Peyer's patch (tissue), 4 donors: ENCODE results near the gene ALPI. TPM values are rescaled to one million over a fixed set of nuclear protein-coding genes. Genes with fewer than 3 reads are reported as not detected.
"Not testable (repeated sequence)": the region's sequence is repeated elsewhere in the genome, so short reads cannot be mapped to it uniquely, and the experiment has no call there.

Source experiments
- DNase-seq, 3 donors: peaks; one replicate each; pipeline ENCODE4 v3.0.0-alpha.2; 2017 to 2019
- H3K27ac ChIP-seq, 4 donors: fragments of 200-600 bp; sonication (generic); one replicate each; pipeline ENCODE4 v1.5.1; 2016 to 2019
- H3K27me3 ChIP-seq, 2 donors: fragments of 200-600 bp; sonication (generic); one replicate each; pipeline ENCODE4 v1.5.1; 2019
- H3K36me3 ChIP-seq, 3 donors: fragments of 200-600 bp; sonication (generic); one replicate each; pipeline ENCODE4 v1.5.1; 2016 to 2019
- H3K4me1 ChIP-seq, 4 donors: fragments of 200-600 bp; sonication (generic); one replicate each; pipeline ENCODE4 v1.5.1; 2016 to 2019
- H3K4me3 ChIP-seq, 4 donors: fragments of 200-600 bp; sonication (generic); 1 replicate in 3 of 4; 2 replicates in 1 of 4; pipeline ENCODE4 v1.5.1; 2016 to 2019; ENCODE audit warnings: mild to moderate bottlenecking in 1 of 4
- H3K9me3 ChIP-seq, 4 donors: fragments of 200-600 bp; sonication (generic); one replicate each; pipeline ENCODE4 v1.5.1; 2016 to 2019; ENCODE audit warnings: mild to moderate bottlenecking in 1 of 4
- POLR2A ChIP-seq, 2 donors: fragments of 450-650 bp; IDR thresholded peaks; one replicate each; pipeline ENCODE4 v1.5.1; 2017; ENCODE audit warnings: antibody characterized with exemption in 2 of 2, mild to moderate bottlenecking in 2 of 2, moderate library complexity in 2 of 2
- total RNA-seq, 4 donors: library from RNA; depleted of rRNA; stranded (reverse); fragments of >200 nt; gene quantifications; one replicate each; pipeline ENCODE4 v1.1.0, GENCODE V29; 2016
- TF ChIP-seq, protein P1 (sequence below), 6 experiments: fragments of 450-650 bp in 4 of 6; fragments of 200-600 bp in 2 of 6; sonication (generic) in 1 of 6; IDR thresholded peaks; one replicate each; pipeline ENCODE4 v1.5.1; 2017 to 2019; ENCODE audit warnings: antibody characterized with exemption in 6 of 6, mild to moderate bottlenecking in 3 of 6, moderate library complexity in 1 of 6

Gene ALPI
- total RNA-seq, 4 donors from 2014 or later: 22.3 to 473 (median 350) TPM

DNA sequence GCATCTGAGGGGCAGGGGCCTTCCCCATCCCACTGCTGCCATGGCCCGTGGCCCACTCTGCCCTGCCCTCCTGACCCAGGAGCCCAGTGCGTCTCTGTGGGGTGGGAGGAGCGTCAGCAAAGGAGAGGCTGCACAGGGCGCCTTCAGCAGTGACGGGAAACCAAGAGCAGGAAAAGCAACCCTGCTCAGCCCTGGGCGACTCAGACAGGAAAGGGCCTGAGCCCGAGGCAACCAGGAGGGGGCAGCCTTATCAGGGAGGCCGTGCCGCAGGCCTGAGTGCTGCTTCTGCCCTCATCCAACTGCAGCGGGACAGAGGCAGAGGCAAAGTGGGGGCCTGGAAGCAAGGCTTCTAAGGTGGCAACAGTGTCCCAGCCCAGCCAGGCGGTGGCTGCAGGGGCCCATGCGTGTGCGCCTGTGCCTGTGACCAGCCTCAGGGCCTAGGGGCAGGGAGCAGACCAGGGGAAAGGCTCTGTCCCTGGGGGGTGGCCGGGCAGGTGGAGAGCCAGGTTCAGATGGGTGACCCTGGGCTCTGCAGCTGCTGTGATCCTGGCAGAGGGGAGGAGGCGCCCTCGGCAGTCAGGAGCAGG is 23.3 kb upstream of the ALPI start:
- no peaks in the 10 kb centered on the region for H3K9me3 ChIP-seq
- TF ChIP-seq POLR2A (IDR thresholded peaks at IDR 0.05): no peak
- TF ChIP-seq, protein P1, sequence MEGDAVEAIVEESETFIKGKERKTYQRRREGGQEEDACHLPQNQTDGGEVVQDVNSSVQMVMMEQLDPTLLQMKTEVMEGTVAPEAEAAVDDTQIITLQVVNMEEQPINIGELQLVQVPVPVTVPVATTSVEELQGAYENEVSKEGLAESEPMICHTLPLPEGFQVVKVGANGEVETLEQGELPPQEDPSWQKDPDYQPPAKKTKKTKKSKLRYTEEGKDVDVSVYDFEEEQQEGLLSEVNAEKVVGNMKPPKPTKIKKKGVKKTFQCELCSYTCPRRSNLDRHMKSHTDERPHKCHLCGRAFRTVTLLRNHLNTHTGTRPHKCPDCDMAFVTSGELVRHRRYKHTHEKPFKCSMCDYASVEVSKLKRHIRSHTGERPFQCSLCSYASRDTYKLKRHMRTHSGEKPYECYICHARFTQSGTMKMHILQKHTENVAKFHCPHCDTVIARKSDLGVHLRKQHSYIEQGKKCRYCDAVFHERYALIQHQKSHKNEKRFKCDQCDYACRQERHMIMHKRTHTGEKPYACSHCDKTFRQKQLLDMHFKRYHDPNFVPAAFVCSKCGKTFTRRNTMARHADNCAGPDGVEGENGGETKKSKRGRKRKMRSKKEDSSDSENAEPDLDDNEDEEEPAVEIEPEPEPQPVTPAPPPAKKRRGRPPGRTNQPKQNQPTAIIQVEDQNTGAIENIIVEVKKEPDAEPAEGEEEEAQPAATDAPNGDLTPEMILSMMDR (IDR thresholded peaks at IDR 0.05): peak in 1 of 6 experiments; percentile 7
- H3K4me3 ChIP-seq: no peak overlapping the region
- no peaks in the 10 kb centered on the region for H3K36me3 ChIP-seq
- peak in 1 of 3 donors; percentile 42 for DNase-seq
- H3K4me1 ChIP-seq: no peaks in the 10 kb centered on the region
- H3K27ac ChIP-seq: no peak overlapping the region
- H3K27me3 ChIP-seq: no peaks in the 10 kb centered on the region

DNA sequence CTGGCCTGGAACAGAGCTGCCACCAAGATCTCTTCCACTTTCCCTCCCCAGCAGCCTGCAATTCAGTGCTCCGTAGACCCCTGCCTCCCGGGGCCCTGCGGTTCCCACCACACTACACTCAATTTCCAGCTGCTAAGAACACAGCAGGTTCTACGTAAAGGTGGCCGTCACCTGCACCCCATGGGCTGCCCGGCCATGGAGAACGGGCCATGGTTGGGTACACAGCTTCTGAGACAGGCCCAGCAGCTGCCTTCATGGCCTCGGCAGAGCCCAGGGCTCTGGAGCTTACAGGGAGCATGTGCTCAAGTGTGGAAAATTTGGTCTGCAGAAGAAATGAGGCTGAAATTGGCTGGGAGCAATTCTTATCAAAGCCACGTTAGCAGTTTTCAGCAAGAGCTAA is 22.3 kb upstream of the ALPI start:
- H3K4me1 ChIP-seq, H3K4me3 ChIP-seq, H3K9me3 ChIP-seq, H3K36me3 ChIP-seq, H3K27me3 ChIP-seq, H3K27ac ChIP-seq: not testable (repeated sequence)
- DNase-seq: peak in 1 of 3 donors; percentile 17

DNA sequence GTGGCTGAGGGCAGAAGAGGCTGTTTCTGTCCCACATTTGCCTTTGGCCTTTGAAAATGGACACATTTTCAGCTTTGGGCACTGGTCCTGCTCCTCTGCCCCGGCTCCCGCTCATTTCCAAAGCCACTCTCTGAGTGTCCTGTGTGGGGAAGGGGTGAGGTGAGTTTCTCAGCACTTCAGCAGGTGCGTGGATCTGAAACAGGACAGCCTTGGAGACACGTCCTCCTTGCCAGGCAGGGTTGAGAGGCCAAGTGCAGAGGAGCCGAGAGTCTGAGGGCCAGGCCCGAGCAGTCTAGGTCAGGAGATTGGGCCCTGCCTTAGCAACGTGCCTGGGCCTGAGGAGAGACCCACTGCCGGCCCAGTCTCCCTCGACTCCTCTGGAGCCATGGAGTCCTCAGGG is 21.9 kb upstream of the ALPI start:
- Histone ChIP-seq H3K4me3 (no peak overlapping the region), H3K27me3 (no peaks in the 10 kb centered on the region), H3K4me1 (no peaks in the 10 kb centered on the region), H3K27ac (no peak overlapping the region), H3K36me3 (no peaks in the 10 kb centered on the region), H3K9me3 (no peaks in the 10 kb centered on the region)
- DNase-seq: no peak
- TF ChIP-seq, protein P1 (IDR thresholded peaks at IDR 0.05): no peak
- TF ChIP-seq POLR2A (IDR thresholded peaks at IDR 0.05): no peak

DNA sequence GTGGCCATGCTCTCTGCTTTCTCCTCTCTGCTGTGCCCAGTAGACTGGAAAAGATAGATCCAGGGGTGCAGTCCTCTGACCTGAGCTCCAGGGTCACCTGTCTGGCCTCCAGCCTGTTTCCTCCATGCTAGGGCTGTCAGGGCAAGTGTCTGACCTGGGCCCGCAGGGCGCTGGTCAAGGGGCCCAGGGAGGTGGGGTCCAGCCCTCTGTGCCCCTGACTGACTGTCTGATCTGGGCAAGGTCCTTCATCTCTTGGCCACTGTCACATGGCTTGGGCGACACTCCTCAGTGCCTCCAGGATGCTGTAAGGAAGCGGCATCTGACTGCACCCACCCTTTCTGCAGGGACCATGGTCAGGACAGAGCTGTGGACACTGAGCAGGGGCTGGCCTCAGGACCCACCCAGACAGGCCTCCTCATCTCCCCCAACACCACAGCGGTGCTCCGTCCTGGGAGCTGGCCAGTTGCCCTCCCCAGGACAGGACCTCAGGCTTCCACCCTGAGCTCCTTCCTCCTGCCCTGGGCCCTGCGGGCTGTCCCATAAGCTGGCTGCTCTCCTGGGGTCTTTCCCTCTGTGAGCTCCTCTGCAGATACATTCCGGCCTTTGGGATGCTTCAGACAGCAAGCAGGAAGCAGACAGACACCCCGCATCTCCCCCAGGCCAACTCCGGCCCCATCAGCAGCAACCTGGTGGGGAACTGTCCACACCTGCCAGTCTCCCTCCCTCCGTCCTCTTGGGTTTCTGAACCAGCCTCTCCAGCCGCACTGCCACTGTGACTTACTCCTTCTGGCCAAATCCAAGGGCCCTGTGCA is 21.2 kb upstream of the ALPI start:
- TF ChIP-seq, protein P1 (IDR thresholded peaks at IDR 0.05): no peak
- no peak for TF ChIP-seq POLR2A (IDR thresholded peaks at IDR 0.05)
- H3K4me1 ChIP-seq: no peaks in the 10 kb centered on the region
- H3K27ac ChIP-seq: no peak overlapping the region
- H3K4me3 ChIP-seq: no peak overlapping the region
- H3K36me3 ChIP-seq: no peaks in the 10 kb centered on the region
- DNase-seq: peak in 1 of 3 donors; percentile 26
- no peaks in the 10 kb centered on the region for H3K9me3 ChIP-seq
- H3K27me3 ChIP-seq: no peaks in the 10 kb centered on the region

DNA sequence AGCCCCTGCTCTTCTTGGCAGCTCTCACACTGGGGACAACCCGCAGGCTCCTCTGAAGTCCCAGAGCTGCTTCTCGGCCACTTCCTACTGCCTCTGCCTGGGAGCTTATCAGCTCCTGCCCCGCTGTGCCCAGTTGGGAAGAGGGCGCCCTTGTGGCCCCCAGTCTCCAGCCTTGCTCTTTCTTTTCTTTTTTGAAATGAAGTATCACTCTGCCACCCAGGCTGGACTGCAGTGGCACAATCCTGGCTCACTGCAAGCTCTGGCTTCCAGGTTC is 20.6 kb upstream of the ALPI start:
- no peaks in the 10 kb centered on the region for H3K9me3 ChIP-seq
- H3K27me3 ChIP-seq: no peaks in the 10 kb centered on the region
- H3K36me3 ChIP-seq: no peaks in the 10 kb centered on the region
- TF ChIP-seq POLR2A (IDR thresholded peaks at IDR 0.05): no peak
- TF ChIP-seq, protein P1 (IDR thresholded peaks at IDR 0.05): no peak
- H3K4me1 ChIP-seq: no peaks in the 10 kb centered on the region
- peak in 1 of 3 donors; percentile 31 for DNase-seq
- H3K27ac ChIP-seq: no peak overlapping the region
- no peak overlapping the region for H3K4me3 ChIP-seq

DNA sequence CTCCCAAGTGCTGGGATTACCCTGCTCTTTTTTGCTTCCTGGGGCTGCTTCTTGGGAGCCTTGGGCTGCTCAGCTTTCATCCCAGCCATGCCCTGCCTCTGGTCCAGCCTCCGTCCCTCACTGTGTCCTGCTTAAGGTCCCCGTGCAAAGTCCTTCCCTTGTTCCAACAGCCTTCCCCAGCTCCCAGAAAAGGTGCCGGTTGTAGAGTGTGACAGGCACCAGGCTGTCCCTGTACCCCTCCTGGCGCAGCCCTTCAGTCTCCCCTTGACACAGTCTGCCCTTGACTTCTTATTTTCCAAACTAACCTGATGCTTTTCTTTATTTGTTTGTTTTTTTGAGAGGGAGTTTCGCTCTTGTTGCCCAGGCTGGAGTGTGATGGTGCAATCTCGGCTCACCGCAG is 20.1 kb upstream of the ALPI start:
- no peak overlapping the region for H3K4me3 ChIP-seq
- H3K27ac ChIP-seq: no peak overlapping the region
- no peaks in the 10 kb centered on the region for H3K4me1 ChIP-seq
- peak in 1 of 3 donors; percentile 10 for DNase-seq
- no peaks in the 10 kb centered on the region for H3K27me3 ChIP-seq
- TF ChIP-seq, protein P1 (IDR thresholded peaks at IDR 0.05): no peak
- no peak for TF ChIP-seq POLR2A (IDR thresholded peaks at IDR 0.05)
- H3K9me3 ChIP-seq: no peaks in the 10 kb centered on the region
- no peaks in the 10 kb centered on the region for H3K36me3 ChIP-seq
